T follicular helper cell (primary cell): ENCODE results near the gene CCDC27.

Source experiments
- DNase-seq: peaks from one replicate; pipeline ENCODE4 v3.0.0-alpha.2; 2020; ENCODE audit warnings: low read depth

Gene CCDC27

GRCh38 chr1:3759796-3760195 lies 7.5 kb downstream of the CCDC27 start:
- no peak for DNase-seq

- no peak for DNase-seq
These were observed 9.2 kb downstream of the CCDC27 start for GRCh38 chr1:3761296-3762010.

GRCh38 chr1:3762151-3762872 lies 10.1 kb downstream of the CCDC27 start:
- DNase-seq = no peak

DNA sequence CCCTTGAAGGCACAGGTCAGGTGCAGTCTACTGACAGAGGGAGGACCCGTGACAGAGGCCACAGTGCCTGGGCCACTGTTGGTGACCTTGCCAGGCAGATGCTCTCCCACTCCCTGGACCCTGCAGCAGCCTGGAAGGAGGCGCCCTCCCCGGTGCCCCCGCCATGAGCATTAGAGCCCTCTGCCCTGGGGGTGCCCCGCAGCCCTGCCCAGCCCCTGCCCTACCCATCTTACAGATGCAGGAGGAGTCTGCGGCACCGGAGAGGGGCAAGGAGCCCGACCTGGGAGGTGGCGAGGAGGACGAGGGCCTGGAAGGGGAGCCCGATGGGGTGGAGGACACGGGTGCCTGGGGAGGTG lies 10.6 kb downstream of the CCDC27 start:
- DNase-seq = no peak

DNA sequence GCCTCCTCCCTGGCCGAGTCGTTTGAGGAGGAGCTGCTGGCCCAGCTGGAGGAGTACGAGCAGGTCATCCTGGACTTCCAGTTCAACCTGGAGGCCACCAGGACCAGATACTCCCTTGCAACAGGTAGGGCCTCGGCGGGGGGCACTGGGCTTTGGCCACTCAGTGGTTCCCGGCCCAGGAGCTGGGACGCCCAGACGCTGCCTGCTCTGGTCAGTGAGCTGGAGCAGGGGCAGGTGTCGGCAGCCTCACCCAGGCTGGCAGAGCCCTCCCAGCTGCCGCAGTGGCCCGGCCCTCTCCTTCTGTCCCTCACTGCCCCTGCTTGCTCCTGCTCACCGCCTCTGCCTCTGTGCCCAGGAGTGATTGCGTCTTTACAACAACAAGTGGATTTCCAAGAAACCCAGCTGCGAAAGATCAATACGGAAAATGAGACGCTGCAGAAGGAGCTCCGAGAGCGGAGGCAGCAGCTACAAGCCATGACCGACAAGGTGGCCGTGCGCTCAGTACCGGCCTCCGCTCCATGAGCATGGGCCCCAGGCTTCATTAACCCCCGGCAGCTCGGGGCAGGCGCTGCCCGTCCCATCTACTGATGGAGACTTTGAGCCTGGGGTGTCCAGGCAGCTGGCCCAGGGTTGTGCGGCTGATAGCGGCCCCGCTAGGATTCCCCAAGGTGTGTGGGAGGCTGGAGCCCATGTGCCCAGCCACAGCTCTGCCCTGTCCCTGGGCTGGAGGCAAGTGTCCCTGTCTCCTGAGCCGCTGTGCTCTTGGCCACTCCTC lies 11.3 kb downstream of the CCDC27 start:
- no peak for DNase-seq

GRCh38 chr1:3767328-3767925 lies 15.2 kb downstream of the CCDC27 start:
- DNase-seq = no peak

DNA sequence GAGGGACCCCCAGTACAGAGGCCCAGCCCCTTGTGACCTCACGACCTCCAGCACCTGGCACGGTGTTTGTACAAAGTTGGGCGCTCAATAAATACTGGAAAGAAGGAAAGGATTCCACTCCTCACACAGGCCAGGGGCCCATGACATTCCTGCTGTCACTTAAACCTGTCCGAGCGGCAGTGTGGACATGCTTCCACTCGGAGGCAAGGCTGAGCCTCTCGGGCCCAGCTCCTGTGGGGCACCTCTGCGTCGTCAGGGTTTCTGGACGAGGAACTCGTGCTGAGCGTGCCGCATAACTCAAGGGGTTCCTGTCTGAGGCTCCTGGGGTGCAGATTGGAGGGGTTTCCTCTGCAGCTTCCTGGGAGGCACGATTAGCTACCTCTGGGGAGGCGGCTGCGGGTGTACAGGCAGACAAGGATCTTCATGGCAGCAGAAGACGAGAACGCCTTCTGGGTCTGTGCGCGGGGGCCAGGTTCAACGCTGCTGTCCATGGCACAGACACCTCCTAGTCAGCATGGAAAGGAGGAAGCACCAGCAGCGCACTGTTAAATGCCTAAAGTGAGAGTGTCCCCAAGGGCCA lies 16.7 kb downstream of the CCDC27 start:
- DNase-seq = no peak

DNA sequence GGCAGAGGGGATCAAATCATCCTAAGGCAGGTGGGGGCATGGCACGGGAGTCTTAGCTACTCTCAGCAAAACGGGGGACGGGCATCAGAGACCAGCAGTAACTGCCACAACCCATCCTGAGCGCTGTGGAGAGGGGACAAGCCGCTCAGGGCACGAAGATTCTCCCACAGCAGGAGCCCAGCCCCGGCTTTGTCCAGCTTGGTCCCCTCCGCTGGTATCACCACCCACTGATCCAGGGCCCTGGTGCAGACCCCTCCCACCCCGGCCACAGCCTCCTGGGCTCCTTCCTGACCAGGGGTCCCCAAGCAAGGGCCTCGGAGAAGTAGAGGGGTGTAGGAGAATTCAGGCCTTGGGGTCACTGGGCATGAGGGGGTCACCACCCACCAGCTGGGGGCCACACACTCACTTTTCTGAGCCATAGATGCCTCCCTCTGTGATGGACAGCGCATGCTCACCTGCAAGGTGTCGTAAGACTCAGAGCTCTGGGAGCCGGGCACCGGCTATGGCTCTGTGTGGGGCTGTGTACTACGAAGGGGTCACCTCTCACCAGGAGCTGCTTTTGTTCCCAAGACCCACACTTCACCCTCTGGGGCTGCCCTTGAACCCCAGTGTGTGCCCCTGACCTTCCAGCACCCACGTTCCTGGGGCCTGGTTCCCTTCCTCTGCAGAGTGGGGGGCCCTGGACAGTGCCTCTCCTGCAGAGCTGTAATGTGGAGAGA lies 18.0 kb downstream of the CCDC27 start:
- no peak for DNase-seq

DNA sequence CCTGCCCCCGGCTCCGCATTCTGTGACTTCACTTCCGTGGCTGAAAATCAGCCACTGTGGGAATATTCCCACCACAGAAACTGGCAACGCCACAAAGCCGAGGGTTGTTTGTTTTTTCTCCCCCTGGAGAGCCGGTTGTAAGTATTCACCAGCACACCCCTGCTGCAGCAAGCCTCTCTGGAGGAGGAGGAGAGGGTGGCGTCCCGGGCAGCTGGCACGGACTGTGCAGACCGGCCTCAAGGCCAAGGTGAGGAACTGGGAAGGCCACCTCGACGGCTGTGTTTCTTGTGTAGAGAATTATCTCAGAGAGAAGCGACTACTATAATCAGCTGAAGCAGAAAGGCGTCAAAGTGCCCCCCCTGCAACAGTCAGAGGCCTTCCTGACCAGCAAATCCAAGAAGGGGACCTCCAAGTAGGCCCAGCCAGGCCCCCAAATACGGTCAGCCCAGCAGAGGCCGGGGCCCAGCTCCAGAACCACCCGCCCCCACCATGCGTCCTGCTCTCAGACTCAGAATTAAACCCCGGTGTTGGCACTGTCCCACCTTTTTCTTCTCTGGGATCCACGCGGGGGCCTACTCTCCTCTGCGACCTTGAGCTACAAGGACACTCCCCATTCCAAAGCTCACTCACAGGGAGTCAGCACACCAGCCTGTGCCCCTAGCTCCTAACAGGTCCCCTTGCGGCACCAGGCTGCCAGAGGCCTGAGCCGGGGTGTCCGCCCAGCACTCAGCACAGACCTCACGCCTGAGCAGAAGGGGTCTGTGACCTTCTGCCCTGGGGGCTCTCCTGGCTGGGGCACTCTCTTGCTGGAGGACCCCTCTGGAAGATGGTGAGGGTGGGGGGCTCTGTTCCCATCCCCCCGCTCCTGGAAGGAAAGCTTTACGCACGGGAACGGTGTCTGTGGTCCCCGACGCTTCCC lies 19.1 kb downstream of the CCDC27 start:
- DNase-seq = no peak

DNA sequence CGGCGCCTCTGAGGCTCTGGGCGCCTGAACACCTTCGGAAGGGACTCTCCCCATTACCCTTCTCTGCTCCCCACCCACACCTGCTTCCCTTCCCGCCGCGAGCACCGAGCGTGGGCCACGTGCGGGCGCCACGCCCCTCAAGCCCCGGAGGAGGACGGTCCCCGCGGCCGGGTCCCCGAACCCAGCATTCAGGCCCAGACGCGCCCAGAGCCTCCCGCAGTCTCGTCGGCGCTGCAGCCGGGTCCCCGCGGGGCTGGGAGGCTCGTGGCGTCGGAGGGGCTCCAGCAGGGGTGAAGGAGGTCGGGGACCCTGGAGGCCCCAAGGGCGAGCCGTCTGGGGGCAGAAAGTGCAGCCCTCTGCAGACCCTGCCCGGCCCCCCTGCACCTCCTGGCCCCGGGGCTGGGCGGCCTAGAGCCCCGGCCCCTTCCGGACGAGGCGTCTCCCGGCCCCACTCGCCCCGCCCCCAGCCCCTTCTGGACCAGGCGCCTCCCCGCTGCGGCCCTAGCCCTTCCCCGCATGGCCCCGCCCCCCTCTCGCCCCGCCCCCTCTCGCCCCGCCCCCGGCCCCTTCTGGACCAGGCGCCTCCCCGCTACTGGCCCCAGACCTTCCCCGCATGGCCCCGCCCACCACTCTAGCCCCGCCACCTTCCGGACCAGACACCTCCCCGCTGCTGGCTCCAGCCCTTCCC lies 19.9 kb downstream of the CCDC27 start:
- peak; percentile 76 for DNase-seq

- no peak for DNase-seq
These were observed 20.7 kb downstream of the CCDC27 start, which contains the start of gene SMIM1 for GRCh38 chr1:3772715-3773571. TSS of gene SMIM1 (plus strand) at chr1:3772749. CDS start at chr1:3775374, 2,625 bp downstream.

DNA sequence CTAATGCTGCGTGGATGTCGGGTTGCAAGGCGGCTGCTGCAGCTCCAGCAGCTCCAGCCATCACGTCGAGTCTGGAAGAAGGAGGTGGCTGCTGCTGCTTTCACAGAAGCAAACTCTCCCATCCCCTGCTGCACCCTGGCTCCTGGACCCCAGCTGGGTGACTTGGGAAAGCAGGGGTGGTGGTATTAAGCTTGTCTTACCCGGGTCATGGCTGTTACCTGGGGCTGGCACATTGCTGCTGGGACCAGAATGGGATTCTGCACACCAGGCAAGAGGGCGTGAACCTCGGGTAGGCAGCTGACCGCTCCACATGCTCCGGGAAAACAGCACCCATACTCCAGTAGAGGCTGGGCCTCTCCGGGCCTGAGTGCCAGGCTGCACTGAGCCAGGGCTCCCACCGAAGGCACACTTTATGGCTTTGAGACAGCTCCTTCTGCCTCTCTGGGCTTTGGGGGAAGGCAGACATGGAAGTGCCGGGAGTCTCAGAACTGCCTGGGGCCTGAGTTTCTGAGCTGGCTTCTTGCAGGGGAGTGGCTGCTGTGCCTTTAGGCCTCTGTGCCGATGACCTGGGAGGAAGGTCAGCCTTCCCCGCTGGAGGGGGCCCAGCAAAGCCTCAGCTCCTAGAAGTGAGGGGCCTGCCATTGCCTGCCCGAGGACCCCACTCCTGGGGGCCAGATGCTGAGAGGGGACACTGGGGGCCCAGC lies 21.5 kb downstream of the CCDC27 start:
- DNase-seq = no peak

DNA sequence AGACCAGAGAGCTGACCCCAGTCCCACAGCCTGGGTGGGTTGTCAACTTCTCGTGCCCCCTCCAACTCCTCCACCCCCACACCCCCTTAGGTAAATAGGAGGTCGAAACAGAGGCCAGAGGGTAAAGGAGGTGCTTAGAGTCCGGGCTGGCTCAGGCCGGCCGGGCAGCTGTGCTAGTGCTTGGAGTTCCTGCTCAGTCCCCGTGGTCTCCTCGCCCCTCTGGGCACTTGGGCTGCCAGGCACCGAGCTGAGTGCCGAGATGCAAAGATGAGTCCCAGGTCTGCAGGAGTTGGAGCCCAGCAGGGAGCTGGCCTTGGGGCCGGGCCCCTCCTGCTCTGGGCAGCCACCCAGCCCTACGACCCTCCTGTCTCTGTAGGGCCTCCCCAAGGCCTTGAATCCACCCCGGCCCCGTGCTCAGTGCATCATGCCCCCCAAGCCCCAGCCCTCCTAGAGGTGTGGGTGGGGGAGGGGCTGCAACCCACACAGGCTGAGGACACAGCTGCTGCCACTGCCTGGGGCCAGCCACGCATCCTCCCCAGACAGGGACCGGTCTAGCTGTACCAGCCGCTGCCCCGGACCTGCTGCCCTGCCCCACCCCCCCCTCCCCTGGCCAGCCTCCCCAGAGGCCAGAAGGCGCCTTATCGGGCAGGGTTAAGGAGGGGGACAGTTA lies 22.2 kb downstream of the CCDC27 start:
- no peak for DNase-seq

GRCh38 chr1:3774946-3775489 lies 22.8 kb downstream of the CCDC27 start:
- no peak for DNase-seq

GRCh38 chr1:3775490-3776230 lies 23.4 kb downstream of the CCDC27 start:
- DNase-seq = peak; percentile 31

DNA sequence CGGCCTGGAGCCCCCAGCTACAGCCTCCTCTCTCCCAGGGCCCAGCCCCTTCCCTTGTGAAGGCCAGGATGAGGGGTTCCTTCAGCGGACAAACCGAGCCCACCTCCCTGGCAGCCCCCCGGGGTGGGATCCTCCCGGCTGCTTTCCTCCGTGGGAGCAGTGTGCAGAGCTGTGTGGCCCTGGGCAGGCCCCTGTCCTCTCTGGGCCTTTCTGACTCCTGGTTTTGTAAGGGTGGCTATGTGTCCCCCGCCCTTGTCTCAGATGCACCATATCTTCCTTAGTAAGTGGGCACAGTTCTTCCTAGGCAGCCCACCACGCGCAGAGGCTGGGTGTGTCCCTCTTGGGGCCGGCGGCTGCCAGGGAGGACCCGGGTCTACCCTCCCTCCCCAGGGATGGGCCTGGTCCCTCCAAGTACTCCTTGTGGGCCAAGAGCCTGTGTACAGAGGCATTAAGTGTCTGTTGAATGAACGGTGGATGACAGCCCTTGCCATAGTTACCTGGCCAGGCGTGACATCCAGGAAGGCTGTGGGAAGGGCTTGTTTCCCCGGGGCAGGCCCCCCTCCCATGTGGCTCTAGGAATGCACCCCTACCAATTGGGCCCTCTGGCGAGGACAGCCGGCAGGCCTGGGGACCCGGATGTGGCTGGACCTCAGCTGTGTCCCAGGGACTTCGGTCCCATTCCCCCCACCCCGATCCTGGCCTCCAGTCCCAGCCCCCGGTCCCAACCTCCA lies 24.1 kb downstream of the CCDC27 start:
- no peak for DNase-seq
